GM08714 (cell line): ENCODE measurements around the gene CCDC83.
"Not testable (repeated sequence)": the region's sequence is repeated elsewhere in the genome, so short reads cannot be mapped to it uniquely, and the experiment has no call there.

ENCODE experiments used
- H3K4me3 ChIP-seq: fragments of 200-500 bp; sonication (Bioruptor generic); 2 replicates; pipeline ENCODE4 v1.5.1; 2014; ENCODE audit warnings: mild to moderate bottlenecking, low read length, inconsistent platforms
- ZNF274 ChIP-seq: IDR thresholded peaks from 2 replicates; pipeline ENCODE4 v1.6.1; 2012; ENCODE audit warnings: mild to moderate bottlenecking, low read depth, low read length

CCDC83 gene

GRCh38 chr11:85848556-85848955, 6.6 kb upstream of the CCDC83 start:
- no peak overlapping the region for H3K4me3 ChIP-seq
- TF ChIP-seq ZNF274: no peak

- H3K4me3 ChIP-seq: not testable (repeated sequence)
Observed at GRCh38 chr11:85852754-85853153, 2.4 kb upstream of the CCDC83 start.

GRCh38 chr11:85853541-85853940, 1.6 kb upstream of the CCDC83 start:
- H3K4me3 ChIP-seq: not testable (repeated sequence)

GRCh38 chr11:85854212-85854556, 999 bp upstream of the CCDC83 start:
- no peak for TF ChIP-seq ZNF274
- peak overlapping the region; percentile 57; the same call in 1 of the 2 replicates for H3K4me3 ChIP-seq

- peak overlapping the region; percentile 57; the same call in 1 of the 2 replicates for H3K4me3 ChIP-seq
- TF ChIP-seq ZNF274: no peak
Observed at GRCh38 chr11:85854557-85855340, 434 bp upstream of the CCDC83 start.

- TF ChIP-seq ZNF274: no peak
- H3K4me3 ChIP-seq: no peak overlapping the region
Observed at GRCh38 chr11:85857098-85857497, 1.9 kb downstream of the CCDC83 start.

GRCh38 chr11:85859541-85859940, 4.4 kb downstream of the CCDC83 start:
- not testable (repeated sequence) for H3K4me3 ChIP-seq

GRCh38 chr11:85863855-85864254, 8.7 kb downstream of the CCDC83 start:
- TF ChIP-seq ZNF274: no peak
- H3K4me3 ChIP-seq: no peak overlapping the region

- no peak for TF ChIP-seq ZNF274
- no peak overlapping the region for H3K4me3 ChIP-seq
Observed at GRCh38 chr11:85866137-85866827, 11.1 kb downstream of the CCDC83 start.

- no peak for TF ChIP-seq ZNF274
- no peak overlapping the region for H3K4me3 ChIP-seq
Observed at GRCh38 chr11:85867751-85868150, 12.6 kb downstream of the CCDC83 start.

- H3K4me3 ChIP-seq: no peak overlapping the region
- no peak for TF ChIP-seq ZNF274
Observed at GRCh38 chr11:85869781-85870180, 14.6 kb downstream of the CCDC83 start.

- H3K4me3 ChIP-seq: no peak overlapping the region
- no peak for TF ChIP-seq ZNF274
Observed at GRCh38 chr11:85874265-85874664, 19.1 kb downstream of the CCDC83 start.

- no peak for TF ChIP-seq ZNF274
- no peak overlapping the region for H3K4me3 ChIP-seq
Observed at GRCh38 chr11:85875505-85875904, 20.3 kb downstream of the CCDC83 start.

- no peak for TF ChIP-seq ZNF274
- H3K4me3 ChIP-seq: no peak overlapping the region
Observed at GRCh38 chr11:85884581-85885021, 29.4 kb downstream of the CCDC83 start.
